ENCODE results near the gene JAK1.

GRCh38 chr1:64811131-64811530 lies 155.2 kb downstream of the JAK1 start:
- TF ChIP-seq CTCF (IDR thresholded peaks at IDR 0.05) (no peak), POLR2A (IDR thresholded peaks at IDR 0.05) (no peak)
